ENCODE measurements around the gene ATPAF2. TPM values are rescaled to one million over a fixed set of nuclear protein-coding genes. Genes with fewer than 3 reads are reported as not detected.

ATPAF2 gene
- total RNA-seq (2013; cell fraction: nucleolus; rRNA removed), result 74.6 and 82.4 TPM in 2 replicates
- total RNA-seq (2014; rRNA removed) (21.9 and 26.1 TPM in 2 replicates), total RNA-seq (2014; rRNA removed; fragmentation: Illumina TruSeq; extraction: Trizol) (18.4 and 19.8 TPM in 2 replicates), total RNA-seq (2021) (27.0 and 33.2 TPM in 2 replicates), polyA plus RNA-seq (2011; rRNA removed) (17.4 and 28.7 TPM in 2 replicates), polyA plus RNA-seq (2014; fragmentation: Illumina TruSeq; extraction: Trizol) (25.5 and 27.5 TPM in 2 replicates), polyA plus RNA-seq (2014; fragmentation: Nextera tagmentation; extraction: Ambion mirVana) (10 to 100 TPM in 1 of 2 experiments, 1 to 10 TPM in 1; 6.5 to 15.3 TPM), polyA plus RNA-seq (2014; rRNA removed) (28.0 and 29.4 TPM in 2 replicates), polyA plus RNA-seq (2016; fragmentation: Nextera tagmentation; extraction: Ambion mirVana) (10 to 100 TPM; 32.8 to 33.0 TPM), polyA minus RNA-seq (2011; rRNA and poly(A)+ RNA removed) (18.9 and 27.5 TPM in 2 replicates), Bru-seq, nascent RNA (percentile 66 among the genes with signal in this experiment), BruChase-seq, experiment 1, labeled RNA remaining after a 6-hour chase (percentile 75 among the genes with signal in this experiment), BruChase-seq, experiment 2, labeled RNA remaining after a 2-hour chase (percentile 71 among the genes with signal in this experiment)
- 17.4 TPM for polyA plus RNA-seq (2011; ENCODE audit: low read depth)
- polyA plus RNA-seq (2011; cell fraction: cytosol; rRNA removed), result 24.7 and 31.7 TPM in 2 replicates
- 77.1 and 79.0 TPM in 2 replicates for polyA plus RNA-seq (2011; cell fraction: nucleus; rRNA removed)
- polyA plus RNA-seq (2012), result 19.2 and 28.3 TPM in 2 replicates
- polyA minus RNA-seq (2011; cell fraction: cytosol; rRNA and poly(A)+ RNA removed), result 10.1 and 12.4 TPM in 2 replicates
- 17.4 and 35.1 TPM in 2 replicates for polyA minus RNA-seq (2011; cell fraction: nucleus; rRNA and poly(A)+ RNA removed)
- long read RNA-seq, experiment 1, transcript ATPAF2-206 (8 exons, 1,564 nt), result major isoform, 30 of 40 reads
- long read RNA-seq, experiment 1, partial matches to known transcripts, result 1 of 40 reads
- long read RNA-seq, experiment 1, other reads (novel, unspliced or antisense), result 9 of 40 reads
- long read RNA-seq, experiment 2, transcript ATPAF2-206 (8 exons, 1,564 nt), result major isoform, 32 of 46 reads
- long read RNA-seq, experiment 2, partial matches to known transcripts, result 1 of 46 reads
- long read RNA-seq, experiment 2, other reads (novel, unspliced or antisense), result 13 of 46 reads

DNA sequence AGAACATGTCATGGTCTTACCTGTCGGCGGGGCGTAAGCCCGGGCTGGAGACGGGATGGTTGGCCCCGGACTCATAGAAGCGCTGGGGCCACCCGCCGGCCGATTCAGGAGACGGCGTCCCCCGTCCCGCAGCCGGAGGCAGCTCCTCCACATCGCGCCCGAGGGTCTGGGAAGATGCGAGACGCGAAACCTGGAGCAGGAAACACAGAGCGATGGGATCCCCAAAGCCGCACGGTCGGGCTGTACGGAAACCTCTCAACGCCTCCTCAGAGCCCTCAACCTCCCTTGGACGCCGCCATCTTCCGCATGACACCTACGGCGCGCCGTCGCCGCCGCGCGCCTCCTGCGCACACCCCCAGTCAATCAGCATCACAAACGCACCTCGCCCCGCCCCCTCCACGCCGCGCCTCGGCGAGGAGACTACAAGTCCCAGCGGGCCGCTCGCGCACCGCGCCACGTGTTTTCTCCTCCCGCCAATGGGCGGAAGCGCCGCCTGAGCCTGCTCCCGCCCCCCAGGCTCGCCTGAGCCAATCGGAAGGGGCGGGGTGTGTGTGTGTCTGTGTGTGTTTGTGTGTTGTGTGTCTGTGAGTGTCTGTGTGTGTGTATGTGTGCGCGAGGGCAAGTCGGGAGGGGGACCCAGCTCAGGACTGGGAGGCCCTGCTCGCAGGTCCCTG, at the start of gene ATPAF2, which contains the start of gene GID4:
Gene ATPAF2, minus strand, starts transcription at position 308 of the 674 bp plus-strand sequence. Its CDS starts 155 bp downstream, at position 153.
Gene GID4, plus strand, starts transcription at position 548 of the 674 bp plus-strand sequence. Its CDS starts 57 bp downstream, at position 605.
- Histone ChIP-seq H2AFZ (ENCODE audit: control insufficient read depth, low read depth, low read length) (peak within 1 kb of the TSS; percentile 88), H3K27ac (ENCODE audit: control insufficient read depth, insufficient read depth) (peak within 1 kb of the TSS; percentile 60), H3K27me3 (replicated peaks in 1 of 2; ENCODE audit: control insufficient read depth in 2 of 2, insufficient read depth in 2 of 2, low read length in 1 of 2) (no peaks in the 10 kb centered on the region), H3K9ac (ENCODE audit: control insufficient read depth, insufficient read depth, low read length) (peak within 1 kb of the TSS; percentile 82), H3K79me2 (ENCODE audit: control insufficient read depth, insufficient read depth, low read length) (peaks cover 25% of the 10 kb centered on the region), H3K4me1 (ENCODE audit: control insufficient read depth, insufficient read depth, low read length) (peaks cover 17% of the 10 kb centered on the region), H3K36me3 (ENCODE audit: control insufficient read depth in 2 of 2, insufficient read depth in 2 of 2, low read length in 1 of 2) (no peaks in the 10 kb centered on the region), H4K20me1 (ENCODE audit: control insufficient read depth, insufficient read depth) (no peaks in the 10 kb centered on the region), H3K4me2 (ENCODE audit: control insufficient read depth, insufficient read depth) (peak within 1 kb of the TSS; percentile 93), H3K9me3 (replicated peaks; ENCODE audit: control insufficient read depth, insufficient read depth, low read length) (no peaks in the 10 kb centered on the region), H3K4me3 (peak within 1 kb of the TSS; percentile 87)
- ChIA-PET POLR2A (interaction anchor here (0.5 to 1.9 kb wide), 2 partner anchors 67 to 1162 kb away, joined by 3 to 6 read pairs; partner anchors contain the start of genes DRC3 and TOM1L2), SMC1A (ENCODE audit: uncharacterized antibody, unreplicated experiment) (interaction anchor here (0.9 kb wide), 1 partner anchor 80 kb away, joined by 3 read pairs; no protein-coding TSS in a partner anchor), RAD21 (ENCODE audit: unreplicated experiment) (interaction anchor here (1.3 to 1.4 kb wide), 2 partner anchors 67 to 79 kb away, joined by 3 read pairs; partner anchors contain the start of genes DRC3 and TOM1L2), CTCF (interaction anchor here (1.0 to 2.4 kb wide), 4 partner anchors 52 to 120 kb away, joined by 3 to 7 read pairs (median 6); partner anchors contain the start of genes DRC3 and TOM1L2)
- in situ Hi-C loops (cut with MboI) (no loop called here), intact Hi-C loops (cut with micrococcal nuclease; ENCODE audit: unreplicated experiment) (loop anchor here (1.0 to 5.0 kb wide), 3 partner anchors 48 to 217 kb away; partner anchors contain the start of gene DRG2)
- FAIRE-seq, result peak; percentile 80
- BruUV-seq (replicated peaks), result no TSS peak
- ATAC-seq, result peak; percentile 95
- peak; percentile 95 for DNase-seq (ENCODE audit: low read depth, low spot score)
- under 1% methylated on average over 67 of the region's 67 CpGs for WGBS (ENCODE audit: insufficient coverage, insufficient replicate concordance, low lambda C conversion rate, missing lambda C conversion rate)
- TF ChIP-seq MYB (IDR thresholded peaks at IDR 0.05; ENCODE audit: borderline replicate concordance, low read depth, low read length) (no peak), ETV6 (conservative IDR thresholded peaks at IDR 0.05 in 1 of 2, IDR thresholded peaks at IDR 0.05 in 1 of 2; ENCODE audit: borderline replicate concordance in 1 of 2, low read depth in 1 of 2) (no peak), KDM1A (IDR thresholded peaks at IDR 0.05; ENCODE audit: borderline replicate concordance) (no peak), PML (IDR thresholded peaks at IDR 0.05; ENCODE audit: low read length) (no peak), SP1 (IDR thresholded peaks at IDR 0.05; ENCODE audit: low read depth, low read length) (peak; percentile 98), CBX5 (IDR thresholded peaks at IDR 0.05; ENCODE audit: low read depth) (no peak), SUZ12 (IDR thresholded peaks at IDR 0.05; ENCODE audit: unreplicated experiment) (no peak)
- TF ChIP-seq, protein P1, sequence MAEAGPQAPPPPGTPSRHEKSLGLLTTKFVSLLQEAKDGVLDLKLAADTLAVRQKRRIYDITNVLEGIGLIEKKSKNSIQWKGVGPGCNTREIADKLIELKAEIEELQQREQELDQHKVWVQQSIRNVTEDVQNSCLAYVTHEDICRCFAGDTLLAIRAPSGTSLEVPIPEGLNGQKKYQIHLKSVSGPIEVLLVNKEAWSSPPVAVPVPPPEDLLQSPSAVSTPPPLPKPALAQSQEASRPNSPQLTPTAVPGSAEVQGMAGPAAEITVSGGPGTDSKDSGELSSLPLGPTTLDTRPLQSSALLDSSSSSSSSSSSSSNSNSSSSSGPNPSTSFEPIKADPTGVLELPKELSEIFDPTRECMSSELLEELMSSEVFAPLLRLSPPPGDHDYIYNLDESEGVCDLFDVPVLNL (IDR thresholded peaks at IDR 0.05; ENCODE audit: low read depth, low read length), result peak; percentile 70
- TF ChIP-seq, protein P2, sequence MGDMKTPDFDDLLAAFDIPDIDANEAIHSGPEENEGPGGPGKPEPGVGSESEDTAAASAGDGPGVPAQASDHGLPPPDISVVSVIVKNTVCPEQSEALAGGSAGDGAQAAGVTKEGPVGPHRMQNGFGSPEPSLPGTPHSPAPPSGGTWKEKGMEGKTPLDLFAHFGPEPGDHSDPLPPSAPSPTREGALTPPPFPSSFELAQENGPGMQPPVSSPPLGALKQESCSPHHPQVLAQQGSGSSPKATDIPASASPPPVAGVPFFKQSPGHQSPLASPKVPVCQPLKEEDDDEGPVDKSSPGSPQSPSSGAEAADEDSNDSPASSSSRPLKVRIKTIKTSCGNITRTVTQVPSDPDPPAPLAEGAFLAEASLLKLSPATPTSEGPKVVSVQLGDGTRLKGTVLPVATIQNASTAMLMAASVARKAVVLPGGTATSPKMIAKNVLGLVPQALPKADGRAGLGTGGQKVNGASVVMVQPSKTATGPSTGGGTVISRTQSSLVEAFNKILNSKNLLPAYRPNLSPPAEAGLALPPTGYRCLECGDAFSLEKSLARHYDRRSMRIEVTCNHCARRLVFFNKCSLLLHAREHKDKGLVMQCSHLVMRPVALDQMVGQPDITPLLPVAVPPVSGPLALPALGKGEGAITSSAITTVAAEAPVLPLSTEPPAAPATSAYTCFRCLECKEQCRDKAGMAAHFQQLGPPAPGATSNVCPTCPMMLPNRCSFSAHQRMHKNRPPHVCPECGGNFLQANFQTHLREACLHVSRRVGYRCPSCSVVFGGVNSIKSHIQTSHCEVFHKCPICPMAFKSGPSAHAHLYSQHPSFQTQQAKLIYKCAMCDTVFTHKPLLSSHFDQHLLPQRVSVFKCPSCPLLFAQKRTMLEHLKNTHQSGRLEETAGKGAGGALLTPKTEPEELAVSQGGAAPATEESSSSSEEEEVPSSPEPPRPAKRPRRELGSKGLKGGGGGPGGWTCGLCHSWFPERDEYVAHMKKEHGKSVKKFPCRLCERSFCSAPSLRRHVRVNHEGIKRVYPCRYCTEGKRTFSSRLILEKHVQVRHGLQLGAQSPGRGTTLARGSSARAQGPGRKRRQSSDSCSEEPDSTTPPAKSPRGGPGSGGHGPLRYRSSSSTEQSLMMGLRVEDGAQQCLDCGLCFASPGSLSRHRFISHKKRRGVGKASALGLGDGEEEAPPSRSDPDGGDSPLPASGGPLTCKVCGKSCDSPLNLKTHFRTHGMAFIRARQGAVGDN (IDR thresholded peaks at IDR 0.05), result no peak
- TF ChIP-seq, protein P3, sequence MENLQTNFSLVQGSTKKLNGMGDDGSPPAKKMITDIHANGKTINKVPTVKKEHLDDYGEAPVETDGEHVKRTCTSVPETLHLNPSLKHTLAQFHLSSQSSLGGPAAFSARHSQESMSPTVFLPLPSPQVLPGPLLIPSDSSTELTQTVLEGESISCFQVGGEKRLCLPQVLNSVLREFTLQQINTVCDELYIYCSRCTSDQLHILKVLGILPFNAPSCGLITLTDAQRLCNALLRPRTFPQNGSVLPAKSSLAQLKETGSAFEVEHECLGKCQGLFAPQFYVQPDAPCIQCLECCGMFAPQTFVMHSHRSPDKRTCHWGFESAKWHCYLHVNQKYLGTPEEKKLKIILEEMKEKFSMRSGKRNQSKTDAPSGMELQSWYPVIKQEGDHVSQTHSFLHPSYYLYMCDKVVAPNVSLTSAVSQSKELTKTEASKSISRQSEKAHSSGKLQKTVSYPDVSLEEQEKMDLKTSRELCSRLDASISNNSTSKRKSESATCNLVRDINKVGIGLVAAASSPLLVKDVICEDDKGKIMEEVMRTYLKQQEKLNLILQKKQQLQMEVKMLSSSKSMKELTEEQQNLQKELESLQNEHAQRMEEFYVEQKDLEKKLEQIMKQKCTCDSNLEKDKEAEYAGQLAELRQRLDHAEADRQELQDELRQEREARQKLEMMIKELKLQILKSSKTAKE (IDR thresholded peaks at IDR 0.05; ENCODE audit: low read depth, poor library complexity, severe bottlenecking), result no peak
